HG02642 (cell line): Measurements from ENCODE around the gene DPP8.
"Not testable (repeated sequence)": the region's sequence is repeated elsewhere in the genome, so short reads cannot be mapped to it uniquely, and the experiment has no call there.

Experiments
- ATAC-seq: cut with Tn5 transposase; IDR thresholded peaks from one replicate; pipeline ENCODE4 v1.9.1; 2021; ENCODE audit warnings: mild to moderate bottlenecking; ENCODE audit not compliant: unreplicated experiment, poor library complexity

DPP8 gene

GRCh38 chr15:65528461-65529060 is 11.1 kb upstream of the DPP8 start:
- no peak for ATAC-seq

GRCh38 chr15:65525622-65526021 is 8.1 kb upstream of the DPP8 start:
- ATAC-seq, result no peak

- ATAC-seq, result no peak
Observed at GRCh38 chr15:65524226-65524625, 6.7 kb upstream of the DPP8 start.

- no peak for ATAC-seq
Observed at GRCh38 chr15:65521350-65521749, 3.9 kb upstream of the DPP8 start.

- ATAC-seq, result no peak
Observed at GRCh38 chr15:65518633-65519285, 1.3 kb upstream of the DPP8 start.

- no peak for ATAC-seq
Observed at GRCh38 chr15:65517866-65518207, 348 bp upstream of the DPP8 start.

GRCh38 chr15:65512807-65513416 is 4.6 kb downstream of the DPP8 start:
- no peak for ATAC-seq

- no peak for ATAC-seq
Observed at GRCh38 chr15:65512189-65512588, 5.3 kb downstream of the DPP8 start.

GRCh38 chr15:65509321-65509720 is 8.2 kb downstream of the DPP8 start:
- no peak for ATAC-seq

- no peak for ATAC-seq
Observed at GRCh38 chr15:65494076-65494475, 23.4 kb downstream of the DPP8 start.

- ATAC-seq, result no peak
Observed at GRCh38 chr15:65484876-65485275, 32.6 kb downstream of the DPP8 start.

GRCh38 chr15:65476903-65477302 is 40.6 kb downstream of the DPP8 start:
- ATAC-seq, result no peak

- ATAC-seq, result no peak
Observed at GRCh38 chr15:65470866-65471265, 46.6 kb downstream of the DPP8 start.

GRCh38 chr15:65468229-65468909 is 49.1 kb downstream of the DPP8 start:
- no peak for ATAC-seq

GRCh38 chr15:65466901-65467300 is 50.6 kb downstream of the DPP8 start:
- ATAC-seq, result no peak

GRCh38 chr15:65463096-65463495 is 54.4 kb downstream of the DPP8 start:
- not testable (repeated sequence) for ATAC-seq

- ATAC-seq, result no peak
Observed at GRCh38 chr15:65460741-65461347, 56.6 kb downstream of the DPP8 start.

- not testable (repeated sequence) for ATAC-seq
Observed at GRCh38 chr15:65455256-65455655, 62.2 kb downstream of the DPP8 start.

GRCh38 chr15:65451989-65452388 is 65.5 kb downstream of the DPP8 start:
- no peak for ATAC-seq

- ATAC-seq, result no peak
Observed at GRCh38 chr15:65450556-65450955, 66.9 kb downstream of the DPP8 start.

- ATAC-seq, result no peak
Observed at GRCh38 chr15:65447145-65447544, 70.3 kb downstream of the DPP8 start.
